Suprapubic skin (tissue), 4 donors: ENCODE results near the gene SPATA32. TPM values are rescaled to one million over a fixed set of nuclear protein-coding genes. Genes with fewer than 3 reads are reported as not detected.

Experiments used
- DNase-seq, 2 donors: peaks; one replicate each; pipeline ENCODE4 v3.0.0-alpha.2; 2019; ENCODE audit warnings: low spot score in 2 of 2
- H3K27ac ChIP-seq: fragments of 200-600 bp; sonication (generic); one replicate; pipeline ENCODE4 v1.5.1; 2019
- H3K27me3 ChIP-seq: fragments of 200-600 bp; sonication (generic); one replicate; pipeline ENCODE4 v1.5.1; 2019
- H3K36me3 ChIP-seq: fragments of 200-600 bp; sonication (generic); one replicate; pipeline ENCODE4 v1.5.1; 2019
- H3K4me1 ChIP-seq: fragments of 200-600 bp; sonication (generic); one replicate; pipeline ENCODE4 v1.5.1; 2019
- H3K4me3 ChIP-seq: fragments of 200-600 bp; sonication (generic); one replicate; pipeline ENCODE4 v1.5.1; 2019; ENCODE audit warnings: mild to moderate bottlenecking
- H3K9me3 ChIP-seq: fragments of 200-600 bp; sonication (generic); one replicate; pipeline ENCODE4 v1.5.1; 2019
- EP300 ChIP-seq: sonication (generic); formaldehyde crosslinking; IDR thresholded peaks from one replicate; pipeline ENCODE4 v1.6.1; 2017; ENCODE audit warnings: antibody characterized with exemption
- POLR2A ChIP-seq, 2 donors: fragments of 450-650 bp; IDR thresholded peaks; one replicate each; pipeline ENCODE4 v1.6.1; 2017; ENCODE audit warnings: antibody characterized with exemption in 2 of 2, mild to moderate bottlenecking in 2 of 2, moderate library complexity in 2 of 2
- POLR2AphosphoS5 ChIP-seq, 3 donors: sonication (generic); formaldehyde crosslinking; IDR thresholded peaks; one replicate each; pipeline ENCODE4 v1.6.1; 2017; ENCODE audit warnings: antibody characterized with exemption in 3 of 3
- WGBS: methylation state at CpG from one replicate; pipeline ENCODE4 v1.1.5; 2018; 5-methylcytosine and 5-hydroxymethylcytosine counted together
- total RNA-seq, 4 donors: library from RNA; depleted of rRNA; stranded (reverse); fragments of >200 nt; gene quantifications; one replicate each; pipeline ENCODE4 v1.1.0, GENCODE V29; 2016
- TF ChIP-seq, protein P1 (sequence below), 2 donors: fragments of 200-600 bp in 1 of 2; fragments of 450-650 bp in 1 of 2; sonication (generic) in 1 of 2; IDR thresholded peaks; one replicate each; pipeline ENCODE4 v1.5.1; 2016 to 2019; ENCODE audit warnings: antibody characterized with exemption in 2 of 2, mild to moderate bottlenecking in 1 of 2, moderate library complexity in 1 of 2

The SPATA32 gene
- total RNA-seq, 4 donors from 2014 or later: not detected

DNA sequence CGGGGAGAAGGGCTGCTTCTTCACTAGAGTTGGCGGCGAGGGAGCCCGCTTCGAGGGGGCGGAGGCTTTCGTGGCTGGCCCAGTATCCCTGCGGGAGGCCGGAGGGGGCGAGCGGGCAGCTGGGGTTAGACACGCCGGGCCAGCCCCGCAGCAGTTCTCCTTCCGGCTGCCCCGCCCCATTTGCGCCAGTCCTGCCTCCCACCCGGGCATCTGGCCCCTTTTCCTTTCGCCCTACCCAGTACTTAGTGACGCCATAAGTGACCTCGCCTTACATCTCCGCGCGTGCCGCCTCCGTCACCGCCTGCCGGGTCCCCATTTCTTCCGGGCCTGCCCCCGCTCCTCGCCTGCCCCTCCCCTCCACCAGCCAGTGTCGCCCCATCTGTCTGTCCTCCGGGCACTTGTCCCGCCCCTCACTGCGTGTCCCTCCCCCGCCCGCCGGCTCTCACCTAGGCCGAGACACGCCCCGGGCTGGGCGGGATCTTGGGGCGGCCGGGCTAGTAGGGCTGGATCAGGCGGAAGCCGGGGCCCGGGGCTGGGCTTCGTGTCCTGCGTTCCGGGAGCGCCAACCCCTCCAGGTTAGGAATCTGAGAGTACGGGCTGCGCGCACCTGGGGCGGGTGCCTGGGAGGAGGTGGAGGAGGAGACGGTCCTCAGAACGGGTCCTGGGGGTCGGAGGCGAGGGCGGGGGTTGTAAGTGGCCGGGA, 14.3 kb downstream of the SPATA32 start:
- peaks cover 20% of the 10 kb centered on the region for H3K36me3 ChIP-seq
- WGBS: under 1% methylated on average over 20 of the region's 61 CpGs

DNA sequence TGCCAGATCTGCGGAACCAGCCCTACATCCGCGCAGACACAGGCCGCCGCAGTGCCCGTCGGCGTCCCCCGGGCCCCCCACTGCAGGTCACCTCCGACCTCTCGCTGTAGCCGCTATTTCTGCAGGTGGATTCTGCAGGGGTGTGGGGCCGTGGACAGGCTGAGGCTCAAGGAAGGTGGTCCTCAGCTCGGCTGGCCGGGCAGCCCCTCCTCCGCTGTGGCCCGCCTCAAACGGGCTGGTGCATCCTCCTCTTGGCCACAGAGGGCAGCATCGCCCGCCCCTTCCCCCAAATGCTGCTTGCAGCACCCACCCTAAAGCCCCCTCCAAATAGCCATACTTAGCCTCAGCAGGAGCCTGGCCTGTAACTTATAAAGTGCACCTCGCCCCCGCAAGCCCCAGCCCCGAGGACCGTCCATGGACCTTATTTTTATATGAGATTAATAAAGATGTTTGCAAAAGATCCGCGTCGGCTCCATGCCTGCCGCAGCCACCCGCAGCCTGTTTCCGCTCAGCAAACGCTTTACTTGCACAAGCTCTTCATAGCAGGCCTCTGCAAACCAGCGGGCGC, 14.9 kb downstream of the SPATA32 start:
- no peaks in the 10 kb centered on the region for H3K27me3 ChIP-seq
- H3K27ac ChIP-seq: peak overlapping the region; percentile 81
- WGBS: 8% methylated on average over 16 of the region's 33 CpGs
- H3K4me1 ChIP-seq: peaks cover 31% of the 10 kb centered on the region
- no peak for DNase-seq
- H3K9me3 ChIP-seq: no peaks in the 10 kb centered on the region
- TF ChIP-seq POLR2A (IDR thresholded peaks at IDR 0.05) (no peak), EP300 (no peak), POLR2AphosphoS5 (IDR thresholded peaks at IDR 0.05) (no peak)
- TF ChIP-seq, protein P1, sequence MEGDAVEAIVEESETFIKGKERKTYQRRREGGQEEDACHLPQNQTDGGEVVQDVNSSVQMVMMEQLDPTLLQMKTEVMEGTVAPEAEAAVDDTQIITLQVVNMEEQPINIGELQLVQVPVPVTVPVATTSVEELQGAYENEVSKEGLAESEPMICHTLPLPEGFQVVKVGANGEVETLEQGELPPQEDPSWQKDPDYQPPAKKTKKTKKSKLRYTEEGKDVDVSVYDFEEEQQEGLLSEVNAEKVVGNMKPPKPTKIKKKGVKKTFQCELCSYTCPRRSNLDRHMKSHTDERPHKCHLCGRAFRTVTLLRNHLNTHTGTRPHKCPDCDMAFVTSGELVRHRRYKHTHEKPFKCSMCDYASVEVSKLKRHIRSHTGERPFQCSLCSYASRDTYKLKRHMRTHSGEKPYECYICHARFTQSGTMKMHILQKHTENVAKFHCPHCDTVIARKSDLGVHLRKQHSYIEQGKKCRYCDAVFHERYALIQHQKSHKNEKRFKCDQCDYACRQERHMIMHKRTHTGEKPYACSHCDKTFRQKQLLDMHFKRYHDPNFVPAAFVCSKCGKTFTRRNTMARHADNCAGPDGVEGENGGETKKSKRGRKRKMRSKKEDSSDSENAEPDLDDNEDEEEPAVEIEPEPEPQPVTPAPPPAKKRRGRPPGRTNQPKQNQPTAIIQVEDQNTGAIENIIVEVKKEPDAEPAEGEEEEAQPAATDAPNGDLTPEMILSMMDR (IDR thresholded peaks at IDR 0.05): peak in 1 of 2 donors; percentile 38
- H3K36me3 ChIP-seq: peaks cover 24% of the 10 kb centered on the region
- H3K4me3 ChIP-seq: peak overlapping the region; percentile 64

More for the DNA sequence above, 14.3 kb downstream of the SPATA32 start:
- H3K9me3 ChIP-seq: no peaks in the 10 kb centered on the region
- peak overlapping the region; percentile 64 for H3K4me3 ChIP-seq
- peaks cover 28% of the 10 kb centered on the region for H3K4me1 ChIP-seq
- TF ChIP-seq POLR2AphosphoS5 (IDR thresholded peaks at IDR 0.05) (no peak), EP300 (no peak), POLR2A (IDR thresholded peaks at IDR 0.05) (no peak)
- TF ChIP-seq, protein P1 (IDR thresholded peaks at IDR 0.05): no peak
- no peaks in the 10 kb centered on the region for H3K27me3 ChIP-seq
- peak; percentile 93 to 95 for DNase-seq
- peak overlapping the region; percentile 81 for H3K27ac ChIP-seq

DNA sequence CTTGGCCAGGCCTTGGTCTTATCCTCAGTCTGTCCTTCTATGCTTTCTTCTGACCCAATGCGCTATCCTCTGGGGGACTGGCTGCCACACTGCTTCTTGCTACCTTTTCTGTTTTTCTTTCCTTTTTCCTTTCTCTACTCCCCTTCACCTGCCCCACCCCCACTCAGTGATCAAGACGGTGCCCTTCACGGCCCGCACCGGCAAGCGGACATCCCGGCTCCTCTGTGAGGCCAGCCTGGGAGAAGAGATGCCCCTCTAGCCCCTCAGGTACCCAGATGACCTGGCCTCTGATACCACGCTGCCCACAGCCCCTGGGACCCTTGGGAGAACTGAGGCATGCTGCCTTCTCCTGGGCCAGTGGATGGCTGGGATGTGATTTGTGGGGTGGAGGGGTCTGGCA, 15.6 kb downstream of the SPATA32 start:
- no peak overlapping the region for H3K27ac ChIP-seq
- peak overlapping the region; percentile 64 for H3K4me3 ChIP-seq
- H3K9me3 ChIP-seq: no peaks in the 10 kb centered on the region
- no peak for TF ChIP-seq POLR2A (IDR thresholded peaks at IDR 0.05)
- no peak for TF ChIP-seq POLR2AphosphoS5 (IDR thresholded peaks at IDR 0.05)
- TF ChIP-seq, protein P1 (IDR thresholded peaks at IDR 0.05): no peak
- TF ChIP-seq EP300: no peak
- H3K36me3 ChIP-seq: peaks cover 25% of the 10 kb centered on the region
- no peak for DNase-seq
- H3K4me1 ChIP-seq: peaks cover 37% of the 10 kb centered on the region
- WGBS: 82% methylated on average over 8 of the region's 8 CpGs
- H3K27me3 ChIP-seq: no peaks in the 10 kb centered on the region

DNA sequence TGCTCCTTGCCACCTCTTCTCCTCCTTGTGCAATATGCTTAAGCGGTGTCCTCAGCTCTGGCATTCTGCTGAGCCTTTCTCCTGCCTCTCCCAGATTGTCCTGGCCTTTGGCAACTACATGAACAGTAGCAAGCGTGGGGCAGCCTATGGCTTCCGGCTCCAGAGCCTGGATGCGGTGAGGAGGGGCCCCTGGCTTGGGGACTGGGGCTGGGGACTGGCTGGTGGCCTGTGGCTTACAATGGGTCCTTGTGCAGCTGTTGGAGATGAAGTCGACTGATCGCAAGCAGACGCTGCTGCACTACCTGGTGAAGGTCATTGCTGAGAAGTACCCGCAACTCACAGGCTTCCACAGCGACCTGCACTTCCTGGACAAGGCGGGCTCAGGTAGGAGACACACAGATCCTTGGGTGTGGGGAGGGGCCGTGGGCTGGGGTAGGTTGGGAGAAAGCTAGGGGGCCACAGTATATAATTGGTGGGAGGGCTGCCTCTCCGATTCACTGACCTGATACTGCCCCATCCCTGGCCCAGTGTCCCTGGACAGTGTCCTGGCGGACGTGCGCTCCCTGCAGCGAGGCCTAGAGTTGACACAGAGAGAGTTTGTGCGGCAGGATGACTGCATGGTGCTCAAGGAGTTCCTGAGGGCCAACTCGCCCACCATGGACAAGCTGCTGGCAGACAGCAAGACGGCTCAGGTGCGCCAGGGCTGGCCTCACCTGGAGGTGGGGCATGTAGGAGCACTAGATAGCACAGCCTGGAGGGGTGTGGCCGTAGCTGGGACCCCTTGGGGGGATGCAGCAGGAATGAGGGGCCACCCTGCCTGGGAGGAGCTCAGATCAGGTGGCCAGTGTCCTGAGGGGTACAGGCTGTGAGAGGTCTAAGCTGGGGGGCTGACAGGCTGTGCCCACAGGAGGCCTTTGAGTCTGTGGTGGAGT, 16.9 kb downstream of the SPATA32 start:
- TF ChIP-seq POLR2A (IDR thresholded peaks at IDR 0.05) (no peak), POLR2AphosphoS5 (IDR thresholded peaks at IDR 0.05) (no peak), EP300 (no peak)
- TF ChIP-seq, protein P1 (IDR thresholded peaks at IDR 0.05): no peak
- Histone ChIP-seq H3K27ac (peak overlapping the region; percentile 61), H3K4me3 (no peak overlapping the region), H3K27me3 (no peaks in the 10 kb centered on the region), H3K9me3 (no peaks in the 10 kb centered on the region), H3K36me3 (peaks cover 35% of the 10 kb centered on the region), H3K4me1 (peaks cover 45% of the 10 kb centered on the region)
- DNase-seq: no peak
- WGBS: 91% methylated on average over 19 of the region's 21 CpGs
